ENCODE results near the gene IPO13. TPM values are rescaled to one million over a fixed set of nuclear protein-coding genes. Genes with fewer than 3 reads are reported as not detected.
A peak's percentile ranks its signal among the peaks of the same experiment; 100 is the strongest.

Gene IPO13
- total RNA-seq, 1 donor from 2014 or later, result 26.6 TPM

- Mint-ChIP-seq H3K9me3 (no peaks in the 10 kb centered on the region), H3K4me3 (no peak overlapping the region), H3K36me3 (ENCODE audit: low read depth) (peaks cover 16% of the 10 kb centered on the region), H3K27me3 (no peaks in the 10 kb centered on the region), H3K27ac (no peak overlapping the region), H3K4me1 (peaks cover 5% of the 10 kb centered on the region)
- DNase-seq, result no peak
- intact Hi-C loops (cut with micrococcal nuclease), result no loop called here
Measured at GRCh38 chr1:43985984-43986595, 39.3 kb downstream of the IPO13 start.

- no peak overlapping the region for H3K27ac Mint-ChIP-seq
- no peak for DNase-seq
- peaks cover 7% of the 10 kb centered on the region for H3K4me1 Mint-ChIP-seq
- H3K4me3 Mint-ChIP-seq, result no peak overlapping the region
- peaks cover 16% of the 10 kb centered on the region for H3K36me3 Mint-ChIP-seq (ENCODE audit: low read depth)
- H3K9me3 Mint-ChIP-seq, result no peaks in the 10 kb centered on the region
- no peaks in the 10 kb centered on the region for H3K27me3 Mint-ChIP-seq
- intact Hi-C loops (cut with micrococcal nuclease), result no loop called here
Measured at GRCh38 chr1:43986712-43987111, 40.0 kb downstream of the IPO13 start.

- H3K36me3 Mint-ChIP-seq (ENCODE audit: low read depth), result peaks cover 14% of the 10 kb centered on the region
- no peaks in the 10 kb centered on the region for H3K9me3 Mint-ChIP-seq
- H3K27ac Mint-ChIP-seq, result no peak overlapping the region
- no peak for DNase-seq
- no peak overlapping the region for H3K4me3 Mint-ChIP-seq
- no peaks in the 10 kb centered on the region for H3K27me3 Mint-ChIP-seq
- peaks cover 11% of the 10 kb centered on the region for H3K4me1 Mint-ChIP-seq
- intact Hi-C loops (cut with micrococcal nuclease), result no loop called here
Measured at GRCh38 chr1:43987159-43987902, 40.6 kb downstream of the IPO13 start.

- Mint-ChIP-seq H3K4me3 (peak overlapping the region; percentile 92), H3K27ac (no peak overlapping the region), H3K9me3 (no peaks in the 10 kb centered on the region), H3K36me3 (ENCODE audit: low read depth) (peaks cover 5% of the 10 kb centered on the region), H3K4me1 (peaks cover 14% of the 10 kb centered on the region), H3K27me3 (no peaks in the 10 kb centered on the region)
- DNase-seq, result no peak
- intact Hi-C loops (cut with micrococcal nuclease), result loop anchor here (1.0 kb wide), 3 partner anchors 16 to 44 kb away; partner anchors contain the start of genes ATP6V0B and IPO13
Measured at GRCh38 chr1:43990271-43991199, 43.8 kb downstream of the IPO13 start.

- peak overlapping the region; percentile 84 for H3K27ac Mint-ChIP-seq
Measured at GRCh38 chr1:43991200-43991475, 44.4 kb downstream of the IPO13 start.

GRCh38 chr1:43991476-43992231 is 44.9 kb downstream of the IPO13 start, which contains the start of gene CCDC24:
Gene CCDC24 (plus strand): TSS chr1:43991599. CDS start chr1:43991879, 280 bp downstream.
- DNase-seq, result peak; percentile 95
- Mint-ChIP-seq H3K27me3 (no peaks in the 10 kb centered on the region), H3K4me1 (peaks cover 14% of the 10 kb centered on the region), H3K4me3 (peak within 1 kb of the TSS; percentile 92), H3K36me3 (ENCODE audit: low read depth) (peaks cover 2% of the 10 kb centered on the region), H3K9me3 (no peaks in the 10 kb centered on the region), H3K27ac (peak within 1 kb of the TSS; percentile 84)
- intact Hi-C loops (cut with micrococcal nuclease), result loop anchor here (1.0 kb wide), 3 partner anchors 17 to 45 kb away; partner anchors contain the start of genes ATP6V0B and IPO13

More at GRCh38 chr1:43991200-43991475, 44.4 kb downstream of the IPO13 start:
- Mint-ChIP-seq H3K4me1 (peaks cover 14% of the 10 kb centered on the region), H3K36me3 (ENCODE audit: low read depth) (peaks cover 2% of the 10 kb centered on the region), H3K9me3 (no peaks in the 10 kb centered on the region), H3K4me3 (peak overlapping the region; percentile 92), H3K27me3 (no peaks in the 10 kb centered on the region)
- intact Hi-C loops (cut with micrococcal nuclease), result loop anchor here (1.0 kb wide), 3 partner anchors 17 to 45 kb away; partner anchors contain the start of genes ATP6V0B and IPO13
- DNase-seq, result no peak

GRCh38 chr1:43992232-43992995 is 45.7 kb downstream of the IPO13 start:
- Mint-ChIP-seq H3K27me3 (no peaks in the 10 kb centered on the region), H3K27ac (peak overlapping the region; percentile 58), H3K4me1 (peaks cover 14% of the 10 kb centered on the region), H3K36me3 (ENCODE audit: low read depth) (no peaks in the 10 kb centered on the region), H3K9me3 (no peaks in the 10 kb centered on the region), H3K4me3 (peak overlapping the region; percentile 92)
- no peak for DNase-seq
- intact Hi-C loops (cut with micrococcal nuclease), result no loop called here

GRCh38 chr1:43993206-43993914 is 46.6 kb downstream of the IPO13 start:
- intact Hi-C loops (cut with micrococcal nuclease), result no loop called here
- no peak overlapping the region for H3K27ac Mint-ChIP-seq

GRCh38 chr1:43994071-43994470 is 47.3 kb downstream of the IPO13 start:
- H3K27ac Mint-ChIP-seq, result no peak overlapping the region
- H3K9me3 Mint-ChIP-seq, result no peaks in the 10 kb centered on the region
- H3K36me3 Mint-ChIP-seq (ENCODE audit: low read depth), result no peaks in the 10 kb centered on the region
- intact Hi-C loops (cut with micrococcal nuclease), result no loop called here
- no peak overlapping the region for H3K4me3 Mint-ChIP-seq
- no peaks in the 10 kb centered on the region for H3K27me3 Mint-ChIP-seq
- no peak for DNase-seq
- H3K4me1 Mint-ChIP-seq, result peaks cover 16% of the 10 kb centered on the region

More at GRCh38 chr1:43993206-43993914, 46.6 kb downstream of the IPO13 start:
- Mint-ChIP-seq H3K4me1 (peaks cover 14% of the 10 kb centered on the region), H3K36me3 (ENCODE audit: low read depth) (no peaks in the 10 kb centered on the region), H3K4me3 (no peak overlapping the region), H3K27me3 (no peaks in the 10 kb centered on the region), H3K9me3 (no peaks in the 10 kb centered on the region)
- no peak for DNase-seq

- Mint-ChIP-seq H3K9me3 (no peaks in the 10 kb centered on the region), H3K27ac (no peak overlapping the region), H3K36me3 (ENCODE audit: low read depth) (no peaks in the 10 kb centered on the region), H3K4me1 (peaks cover 16% of the 10 kb centered on the region), H3K4me3 (no peak overlapping the region), H3K27me3 (no peaks in the 10 kb centered on the region)
- no peak for DNase-seq
- intact Hi-C loops (cut with micrococcal nuclease), result no loop called here
Measured at GRCh38 chr1:43994794-43995790, 48.3 kb downstream of the IPO13 start.

- Mint-ChIP-seq H3K9me3 (no peaks in the 10 kb centered on the region), H3K4me1 (peaks cover 13% of the 10 kb centered on the region), H3K27me3 (no peaks in the 10 kb centered on the region), H3K36me3 (ENCODE audit: low read depth) (no peaks in the 10 kb centered on the region), H3K27ac (no peak overlapping the region), H3K4me3 (no peak overlapping the region)
- no peak for DNase-seq
- intact Hi-C loops (cut with micrococcal nuclease), result no loop called here
Measured at GRCh38 chr1:43995984-43996732, 49.4 kb downstream of the IPO13 start.

Data from activated CD4-positive, alpha-beta T cell treated with anti-CD3 and anti-CD28 coated beads, Interleukin-2, amount 10 ng/mL, durations not matched to agents 24 days and 14 days (primary cell).